GM18499 (cell line): Measurements from ENCODE around the gene WWOX.

Experiments used
- ATAC-seq: cut with Tn5 transposase; IDR thresholded peaks from one replicate; pipeline ENCODE4 v1.9.1; 2021; ENCODE audit warnings: moderate number of reproducible peaks; ENCODE audit not compliant: insufficient read depth, unreplicated experiment

Gene WWOX

GRCh38 chr16:78443542-78444364 lies 344.3 kb downstream of the WWOX start:
- no peak for ATAC-seq

GRCh38 chr16:78445818-78446217 lies 346.4 kb downstream of the WWOX start:
- ATAC-seq: no peak

- ATAC-seq: no peak
These were observed 347.0 kb downstream of the WWOX start for GRCh38 chr16:78446486-78446885.

GRCh38 chr16:78446992-78447563 lies 347.6 kb downstream of the WWOX start:
- ATAC-seq: no peak

GRCh38 chr16:78448658-78449271 lies 349.3 kb downstream of the WWOX start:
- ATAC-seq: no peak

- ATAC-seq: no peak
These were observed 350.8 kb downstream of the WWOX start for GRCh38 chr16:78450255-78450654.

GRCh38 chr16:78452025-78452555 lies 352.6 kb downstream of the WWOX start:
- no peak for ATAC-seq

- ATAC-seq: no peak
These were observed 356.4 kb downstream of the WWOX start for GRCh38 chr16:78455861-78456260.

- no peak for ATAC-seq
These were observed 359.1 kb downstream of the WWOX start for GRCh38 chr16:78458588-78458987.

GRCh38 chr16:78460428-78460827 lies 361.0 kb downstream of the WWOX start:
- ATAC-seq: no peak

- no peak for ATAC-seq
These were observed 361.6 kb downstream of the WWOX start for GRCh38 chr16:78461087-78461486.

GRCh38 chr16:78461496-78462287 lies 362.2 kb downstream of the WWOX start:
- no peak for ATAC-seq

- ATAC-seq: no peak
These were observed 363.1 kb downstream of the WWOX start for GRCh38 chr16:78462288-78463208.

- ATAC-seq: no peak
These were observed 364.1 kb downstream of the WWOX start for GRCh38 chr16:78463591-78463990.

GRCh38 chr16:78464833-78465232 lies 365.4 kb downstream of the WWOX start:
- ATAC-seq: no peak

- ATAC-seq: no peak
These were observed 366.3 kb downstream of the WWOX start for GRCh38 chr16:78465730-78466129.

GRCh38 chr16:78469787-78470186 lies 370.3 kb downstream of the WWOX start:
- no peak for ATAC-seq

GRCh38 chr16:78473031-78473699 lies 373.7 kb downstream of the WWOX start:
- ATAC-seq: no peak

- ATAC-seq: peak; percentile 69
These were observed 375.3 kb downstream of the WWOX start for GRCh38 chr16:78474762-78475161.
